HepG2 (cell line): ENCODE measurements around the gene HPS3. TPM values are rescaled to one million over a fixed set of nuclear protein-coding genes. Genes with fewer than 3 reads are reported as not detected.

ENCODE experiments used
- BCL6 ChIP-seq: IDR thresholded peaks from 2 replicates; pipeline ENCODE4 v1.6.1; 2016; ENCODE audit warnings: missing genetic modification reagents, missing compliant biosample characterization
- ELF3 ChIP-seq: IDR thresholded peaks from 2 replicates; pipeline ENCODE4 v1.6.1; 2016; ENCODE audit warnings: missing genetic modification reagents, missing compliant biosample characterization
- MED1 ChIP-seq: sonication (generic); formaldehyde crosslinking; IDR thresholded peaks from 2 replicates; pipeline ENCODE4 v1.4.0; 2020; ENCODE audit warnings: missing genetic modification reagents
- MIER3 ChIP-seq: IDR thresholded peaks from 2 replicates; pipeline ENCODE4 v1.6.1; 2016; ENCODE audit warnings: missing compliant biosample characterization, borderline replicate concordance
- RBFOX2 ChIP-seq: fragments of 200-400 bp; formaldehyde crosslinking; IDR thresholded peaks from 2 replicates; pipeline ENCODE4 v1.6.1; 2017; ENCODE audit warnings: low read depth, mild to moderate bottlenecking, low read length
- SMAD9 ChIP-seq: sonication (generic); formaldehyde crosslinking; IDR thresholded peaks from 2 replicates; pipeline ENCODE4 v1.5.1; 2020; ENCODE audit warnings: mild to moderate bottlenecking, missing genetic modification reagents
- ZNF335 ChIP-seq: sonication (generic); formaldehyde crosslinking; IDR thresholded peaks from 2 replicates; pipeline ENCODE4 v1.4.0; 2020; ENCODE audit warnings: missing genetic modification reagents
- ZNF839 ChIP-seq: sonication (generic); formaldehyde crosslinking; IDR thresholded peaks from 2 replicates; pipeline ENCODE4 v1.4.0; 2020; ENCODE audit warnings: missing genetic modification reagents, mild to moderate bottlenecking, borderline replicate concordance
- polyA plus RNA-seq, 8 experiments: library from polyadenylated mRNA; depleted of rRNA in 3 of 8; stranded (reverse) in 7 of 8; unstranded in 1 of 8; fragments of >200 nt; fragmentation: Illumina TruSeq in 4 of 8; extraction: Trizol in 4 of 8; gene quantifications; 2 replicates each; pipeline versions ENCODE4 v1.2.1 to v1.2.3, GENCODE V29; 2011 to 2016; ENCODE audit warnings: low read depth in 4 of 8, missing spikeins in 1 of 8, mixed read lengths in 1 of 8; ENCODE audit not compliant: insufficient read depth in 1 of 8
- total RNA-seq, 5 experiments: library from RNA; depleted of rRNA; stranded (reverse); fragments of >200 nt; fragmentation: Illumina TruSeq; extraction: Trizol; gene quantifications; 2 replicates each; pipeline ENCODE4 v1.2.3, GENCODE V29; 2016; ENCODE audit warnings: low read depth in 1 of 5
- TF ChIP-seq, protein P1 (sequence below): sonication (generic); formaldehyde crosslinking; IDR thresholded peaks from 2 replicates; pipeline ENCODE4 v1.4.0; 2020; ENCODE audit warnings: missing genetic modification reagents
- TF ChIP-seq, protein P2 (sequence below): sonication (generic); formaldehyde crosslinking; IDR thresholded peaks from 2 replicates; pipeline ENCODE4 v1.5.0; 2020; ENCODE audit warnings: mild to moderate bottlenecking, missing genetic modification reagents, borderline replicate concordance
- TF ChIP-seq, protein P3 (sequence below): sonication (generic); formaldehyde crosslinking; IDR thresholded peaks from 2 replicates; pipeline ENCODE4 v1.5.0; 2020; ENCODE audit warnings: missing genetic modification reagents, mild to moderate bottlenecking, borderline replicate concordance
- TF ChIP-seq, protein P4 (sequence below): sonication (generic); formaldehyde crosslinking; IDR thresholded peaks from 2 replicates; pipeline ENCODE4 v1.4.0; 2020; ENCODE audit warnings: mild to moderate bottlenecking, missing genetic modification reagents, borderline replicate concordance
- TF ChIP-seq, protein P5 (sequence below): sonication (generic); formaldehyde crosslinking; IDR thresholded peaks from 2 replicates; pipeline ENCODE4 v1.4.0; 2020; ENCODE audit warnings: missing genetic modification reagents, borderline replicate concordance
- TF ChIP-seq, protein P6 (sequence below): sonication (generic); formaldehyde crosslinking; IDR thresholded peaks from 2 replicates; pipeline ENCODE4 v1.8.1; 2023; ENCODE audit warnings: mild to moderate bottlenecking, moderate library complexity, missing genetic modification reagents
- TF ChIP-seq, protein P7 (sequence below): sonication (generic); formaldehyde crosslinking; IDR thresholded peaks from 2 replicates; pipeline ENCODE4 v1.5.0; 2020; ENCODE audit warnings: missing genetic modification reagents, mild to moderate bottlenecking, borderline replicate concordance

The HPS3 gene
- total and polyA plus RNA-seq, 2 of the 13 experiments (the other 11 are each of a cell fraction or from before 2014, with no cell fraction given), result 9.5 to 18.9 TPM

DNA sequence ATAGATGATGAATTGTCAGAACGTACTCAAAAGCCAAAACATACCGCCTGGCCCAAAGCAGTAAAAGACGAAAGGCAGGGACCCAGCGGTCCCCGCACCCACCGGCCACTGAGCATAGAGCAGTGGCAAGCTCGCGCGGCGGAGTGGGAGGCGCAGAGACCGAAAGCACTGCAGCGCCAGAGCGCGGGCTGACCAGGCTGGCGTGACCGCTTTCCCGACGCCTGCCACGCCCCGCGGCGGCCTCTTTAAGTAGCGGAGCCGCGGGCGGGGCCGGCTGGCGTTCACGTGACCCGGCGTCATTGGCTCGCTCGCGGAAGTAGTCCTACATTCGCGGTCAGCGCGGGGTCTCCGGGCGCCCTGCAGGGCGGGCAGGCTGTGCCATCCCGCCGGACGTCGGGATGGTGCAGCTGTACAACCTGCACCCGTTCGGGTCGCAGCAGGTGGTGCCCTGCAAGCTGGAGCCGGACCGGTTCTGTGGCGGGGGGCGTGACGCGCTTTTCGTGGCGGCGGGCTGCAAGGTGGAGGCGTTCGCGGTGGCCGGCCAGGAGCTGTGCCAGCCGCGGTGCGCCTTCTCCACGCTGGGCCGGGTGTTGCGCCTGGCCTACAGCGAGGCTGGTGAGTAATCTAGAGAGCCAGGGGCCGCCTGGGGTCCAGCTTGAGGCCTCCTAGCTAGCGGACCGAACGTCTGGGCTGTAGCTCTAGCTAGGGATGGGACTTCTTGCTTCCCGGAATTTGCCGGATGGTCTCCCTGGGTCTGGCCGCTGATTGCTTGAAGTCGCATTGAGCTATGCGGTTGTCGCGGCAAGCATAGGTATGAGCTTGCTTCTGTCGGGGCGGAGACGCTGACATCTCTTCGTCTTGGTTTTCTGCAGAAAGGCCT lies at the start of gene HPS3 (continued):
- peak; percentile 78 for TF ChIP-seq MED1 (CRISPR knock-in tag)
- TF ChIP-seq, protein P1, sequence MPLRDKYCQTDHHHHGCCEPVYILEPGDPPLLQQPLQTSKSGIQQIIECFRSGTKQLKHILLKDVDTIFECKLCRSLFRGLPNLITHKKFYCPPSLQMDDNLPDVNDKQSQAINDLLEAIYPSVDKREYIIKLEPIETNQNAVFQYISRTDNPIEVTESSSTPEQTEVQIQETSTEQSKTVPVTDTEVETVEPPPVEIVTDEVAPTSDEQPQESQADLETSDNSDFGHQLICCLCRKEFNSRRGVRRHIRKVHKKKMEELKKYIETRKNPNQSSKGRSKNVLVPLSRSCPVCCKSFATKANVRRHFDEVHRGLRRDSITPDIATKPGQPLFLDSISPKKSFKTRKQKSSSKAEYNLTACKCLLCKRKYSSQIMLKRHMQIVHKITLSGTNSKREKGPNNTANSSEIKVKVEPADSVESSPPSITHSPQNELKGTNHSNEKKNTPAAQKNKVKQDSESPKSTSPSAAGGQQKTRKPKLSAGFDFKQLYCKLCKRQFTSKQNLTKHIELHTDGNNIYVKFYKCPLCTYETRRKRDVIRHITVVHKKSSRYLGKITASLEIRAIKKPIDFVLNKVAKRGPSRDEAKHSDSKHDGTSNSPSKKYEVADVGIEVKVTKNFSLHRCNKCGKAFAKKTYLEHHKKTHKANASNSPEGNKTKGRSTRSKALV (CRISPR knock-in tag), result peak; percentile 87; the same call in 1 of the 2 replicates
- TF ChIP-seq, protein P2, sequence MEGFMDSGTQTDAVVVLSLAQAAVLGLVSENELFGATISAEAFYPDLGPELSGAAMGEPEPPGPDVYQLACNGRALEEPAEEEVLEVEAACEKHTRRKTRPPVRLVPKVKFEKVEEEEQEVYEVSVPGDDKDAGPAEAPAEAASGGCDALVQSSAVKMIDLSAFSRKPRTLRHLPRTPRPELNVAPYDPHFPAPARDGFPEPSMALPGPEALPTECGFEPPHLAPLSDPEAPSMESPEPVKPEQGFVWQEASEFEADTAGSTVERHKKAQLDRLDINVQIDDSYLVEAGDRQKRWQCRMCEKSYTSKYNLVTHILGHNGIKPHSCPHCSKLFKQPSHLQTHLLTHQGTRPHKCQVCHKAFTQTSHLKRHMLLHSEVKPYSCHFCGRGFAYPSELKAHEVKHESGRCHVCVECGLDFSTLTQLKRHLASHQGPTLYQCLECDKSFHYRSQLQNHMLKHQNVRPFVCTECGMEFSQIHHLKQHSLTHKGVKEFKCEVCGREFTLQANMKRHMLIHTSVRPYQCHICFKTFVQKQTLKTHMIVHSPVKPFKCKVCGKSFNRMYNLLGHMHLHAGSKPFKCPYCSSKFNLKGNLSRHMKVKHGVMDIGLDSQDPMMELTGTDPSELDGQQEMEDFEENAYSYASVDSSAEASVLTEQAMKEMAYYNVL (CRISPR knock-in tag), result no peak; the same call in none of the 2 replicates
- TF ChIP-seq, protein P3, sequence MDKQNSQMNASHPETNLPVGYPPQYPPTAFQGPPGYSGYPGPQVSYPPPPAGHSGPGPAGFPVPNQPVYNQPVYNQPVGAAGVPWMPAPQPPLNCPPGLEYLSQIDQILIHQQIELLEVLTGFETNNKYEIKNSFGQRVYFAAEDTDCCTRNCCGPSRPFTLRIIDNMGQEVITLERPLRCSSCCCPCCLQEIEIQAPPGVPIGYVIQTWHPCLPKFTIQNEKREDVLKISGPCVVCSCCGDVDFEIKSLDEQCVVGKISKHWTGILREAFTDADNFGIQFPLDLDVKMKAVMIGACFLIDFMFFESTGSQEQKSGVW (CRISPR knock-in tag), result no peak
- peak; percentile 95 for TF ChIP-seq RBFOX2
- TF ChIP-seq, protein P4, sequence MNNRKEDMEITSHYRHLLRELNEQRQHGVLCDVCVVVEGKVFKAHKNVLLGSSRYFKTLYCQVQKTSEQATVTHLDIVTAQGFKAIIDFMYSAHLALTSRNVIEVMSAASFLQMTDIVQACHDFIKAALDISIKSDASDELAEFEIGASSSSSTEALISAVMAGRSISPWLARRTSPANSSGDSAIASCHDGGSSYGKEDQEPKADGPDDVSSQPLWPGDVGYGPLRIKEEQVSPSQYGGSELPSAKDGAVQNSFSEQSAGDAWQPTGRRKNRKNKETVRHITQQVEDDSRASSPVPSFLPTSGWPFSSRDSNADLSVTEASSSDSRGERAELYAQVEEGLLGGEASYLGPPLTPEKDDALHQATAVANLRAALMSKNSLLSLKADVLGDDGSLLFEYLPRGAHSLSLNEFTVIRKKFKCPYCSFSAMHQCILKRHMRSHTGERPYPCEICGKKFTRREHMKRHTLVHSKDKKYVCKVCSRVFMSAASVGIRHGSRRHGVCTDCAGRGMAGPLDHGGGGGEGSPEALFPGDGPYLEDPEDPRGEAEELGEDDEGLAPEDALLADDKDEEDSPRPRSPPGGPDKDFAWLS (CRISPR knock-in tag), result no peak
- TF ChIP-seq, protein P5, sequence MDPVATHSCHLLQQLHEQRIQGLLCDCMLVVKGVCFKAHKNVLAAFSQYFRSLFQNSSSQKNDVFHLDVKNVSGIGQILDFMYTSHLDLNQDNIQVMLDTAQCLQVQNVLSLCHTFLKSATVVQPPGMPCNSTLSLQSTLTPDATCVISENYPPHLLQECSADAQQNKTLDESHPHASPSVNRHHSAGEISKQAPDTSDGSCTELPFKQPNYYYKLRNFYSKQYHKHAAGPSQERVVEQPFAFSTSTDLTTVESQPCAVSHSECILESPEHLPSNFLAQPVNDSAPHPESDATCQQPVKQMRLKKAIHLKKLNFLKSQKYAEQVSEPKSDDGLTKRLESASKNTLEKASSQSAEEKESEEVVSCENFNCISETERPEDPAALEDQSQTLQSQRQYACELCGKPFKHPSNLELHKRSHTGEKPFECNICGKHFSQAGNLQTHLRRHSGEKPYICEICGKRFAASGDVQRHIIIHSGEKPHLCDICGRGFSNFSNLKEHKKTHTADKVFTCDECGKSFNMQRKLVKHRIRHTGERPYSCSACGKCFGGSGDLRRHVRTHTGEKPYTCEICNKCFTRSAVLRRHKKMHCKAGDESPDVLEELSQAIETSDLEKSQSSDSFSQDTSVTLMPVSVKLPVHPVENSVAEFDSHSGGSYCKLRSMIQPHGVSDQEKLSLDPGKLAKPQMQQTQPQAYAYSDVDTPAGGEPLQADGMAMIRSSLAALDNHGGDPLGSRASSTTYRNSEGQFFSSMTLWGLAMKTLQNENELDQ (CRISPR knock-in tag), result no peak
- TF ChIP-seq, protein P6, sequence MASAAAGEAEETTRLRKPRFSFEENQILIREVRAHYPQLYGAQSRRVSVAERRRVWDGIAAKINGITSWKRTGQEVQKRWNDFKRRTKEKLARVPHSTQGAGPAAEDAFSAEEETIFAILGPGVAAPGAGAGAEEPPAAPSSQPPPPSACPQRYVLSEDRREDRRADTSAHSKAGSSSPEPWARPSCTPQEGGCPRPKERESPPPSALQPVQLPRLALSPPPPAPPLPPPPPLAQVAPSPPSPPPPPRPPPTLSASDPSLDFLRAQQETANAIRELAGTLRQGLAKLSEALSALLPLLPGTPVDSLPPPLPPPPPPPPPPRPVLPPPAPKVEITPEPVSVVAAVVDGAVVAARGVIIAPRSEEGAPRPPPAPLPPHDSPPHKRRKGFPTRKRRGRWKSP, result peak; percentile 92
- no peak for TF ChIP-seq ZNF839 (CRISPR knock-in tag)
- TF ChIP-seq ELF3, result peak; percentile 88
- 0 out of 2 replicates have a peak, but pooled peaks have one; percentile 22 for TF ChIP-seq ZNF335 (CRISPR knock-in tag)
- TF ChIP-seq SMAD9 (CRISPR knock-in tag), result no peak
- peak; percentile 58; the same call in 1 of the 2 replicates for TF ChIP-seq BCL6 (CRISPR knock-in tag)
- TF ChIP-seq, protein P7, sequence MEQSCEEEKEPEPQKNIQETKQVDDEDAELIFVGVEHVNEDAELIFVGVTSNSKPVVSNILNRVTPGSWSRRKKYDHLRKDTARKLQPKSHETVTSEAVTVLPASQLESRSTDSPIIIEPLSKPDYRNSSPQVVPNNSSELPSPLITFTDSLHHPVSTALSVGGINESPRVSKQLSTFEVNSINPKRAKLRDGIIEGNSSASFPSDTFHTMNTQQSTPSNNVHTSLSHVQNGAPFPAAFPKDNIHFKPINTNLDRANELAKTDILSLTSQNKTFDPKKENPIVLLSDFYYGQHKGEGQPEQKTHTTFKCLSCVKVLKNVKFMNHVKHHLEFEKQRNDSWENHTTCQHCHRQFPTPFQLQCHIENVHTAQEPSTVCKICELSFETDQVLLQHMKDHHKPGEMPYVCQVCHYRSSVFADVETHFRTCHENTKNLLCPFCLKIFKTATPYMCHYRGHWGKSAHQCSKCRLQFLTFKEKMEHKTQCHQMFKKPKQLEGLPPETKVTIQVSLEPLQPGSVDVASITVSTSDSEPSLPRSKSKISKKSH (CRISPR knock-in tag), result peak; percentile 12; the same call in 1 of the 2 replicates
- peak; percentile 32; the same call in 1 of the 2 replicates for TF ChIP-seq MIER3
